PFSK-1 (cell line): ENCODE measurements around the gene SYNGAP1.

Source experiments
- SIN3A ChIP-seq: IDR thresholded peaks from 2 replicates; pipeline ENCODE4 v1.6.1; 2012; ENCODE audit warnings: mild to moderate bottlenecking, low read length, moderate library complexity, borderline replicate concordance; ENCODE audit not compliant: insufficient read depth
- TAF1 ChIP-seq: IDR thresholded peaks from 2 replicates; pipeline ENCODE4 v1.6.1; 2012; ENCODE audit warnings: low read length, control low read depth, borderline replicate concordance; ENCODE audit not compliant: insufficient read depth

DNA sequence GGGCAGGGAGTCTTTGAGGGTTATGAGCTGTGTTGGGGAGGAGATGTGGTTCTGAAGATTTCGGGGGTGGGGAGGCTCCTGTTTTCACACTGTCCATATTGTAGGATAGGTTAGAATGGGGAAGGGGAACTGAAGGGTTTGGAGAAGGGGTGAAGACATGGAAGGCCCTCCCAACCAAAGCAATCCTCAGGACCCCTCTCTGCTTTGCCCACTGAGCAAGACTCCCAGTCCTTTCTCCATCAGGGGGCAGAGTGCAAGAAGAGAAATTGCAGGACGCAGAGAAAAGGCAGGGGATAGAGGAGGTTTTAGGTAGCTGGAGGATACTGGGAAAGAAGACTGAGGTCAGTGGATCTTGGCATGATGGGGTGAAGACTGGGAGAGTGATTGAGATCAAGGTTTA is 3.9 kb downstream of the SYNGAP1 start:
- no peak for TF ChIP-seq SIN3A
- no peak for TF ChIP-seq TAF1
